Keratinocyte (primary cell): ENCODE data around the gene RABGAP1.

Experiments used
- EZH2 ChIP-seq: IDR thresholded peaks from one replicate; pipeline ENCODE4 v1.6.1; 2012; ENCODE audit warnings: inconsistent platforms, mild to moderate bottlenecking, low read length, moderate library complexity
- TF ChIP-seq, protein P1 (sequence below), 3 experiments: IDR thresholded peaks in 1 of 3; conservative IDR thresholded peaks in 1 of 3; optimal IDR thresholded peaks in 1 of 3; 2 replicates in 2 of 3; 3 replicates in 1 of 3; pipeline versions ENCODE3 to v1.5.1; 2011; ENCODE audit warnings: low read length in 3 of 3, mild to moderate bottlenecking in 3 of 3, moderate library complexity in 2 of 3, control low read depth in 1 of 3, inconsistent platforms in 1 of 3; ENCODE audit not compliant: insufficient read depth in 2 of 3; ENCODE audit errors: extremely low read depth in 1 of 3

DNA sequence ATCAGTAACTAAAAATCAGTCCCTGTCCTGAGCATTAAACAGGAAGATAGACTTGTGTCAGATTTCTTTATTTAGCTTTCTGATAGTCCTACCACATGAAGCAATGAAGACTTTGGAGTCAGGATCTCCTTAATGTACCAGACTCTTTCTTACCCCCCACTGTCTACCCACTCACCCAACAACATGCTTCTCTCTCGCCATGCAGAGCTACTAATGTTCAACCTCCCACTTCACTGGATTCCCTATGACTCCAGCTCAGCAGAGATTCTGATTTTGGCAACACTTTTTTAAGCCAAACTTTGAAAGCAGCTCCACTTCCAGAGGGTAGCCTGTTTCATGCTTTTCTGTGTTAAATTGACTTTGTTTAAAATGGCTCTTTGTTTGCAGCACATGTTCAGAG, 143.4 kb downstream of the RABGAP1 start:
- TF ChIP-seq, protein P1, sequence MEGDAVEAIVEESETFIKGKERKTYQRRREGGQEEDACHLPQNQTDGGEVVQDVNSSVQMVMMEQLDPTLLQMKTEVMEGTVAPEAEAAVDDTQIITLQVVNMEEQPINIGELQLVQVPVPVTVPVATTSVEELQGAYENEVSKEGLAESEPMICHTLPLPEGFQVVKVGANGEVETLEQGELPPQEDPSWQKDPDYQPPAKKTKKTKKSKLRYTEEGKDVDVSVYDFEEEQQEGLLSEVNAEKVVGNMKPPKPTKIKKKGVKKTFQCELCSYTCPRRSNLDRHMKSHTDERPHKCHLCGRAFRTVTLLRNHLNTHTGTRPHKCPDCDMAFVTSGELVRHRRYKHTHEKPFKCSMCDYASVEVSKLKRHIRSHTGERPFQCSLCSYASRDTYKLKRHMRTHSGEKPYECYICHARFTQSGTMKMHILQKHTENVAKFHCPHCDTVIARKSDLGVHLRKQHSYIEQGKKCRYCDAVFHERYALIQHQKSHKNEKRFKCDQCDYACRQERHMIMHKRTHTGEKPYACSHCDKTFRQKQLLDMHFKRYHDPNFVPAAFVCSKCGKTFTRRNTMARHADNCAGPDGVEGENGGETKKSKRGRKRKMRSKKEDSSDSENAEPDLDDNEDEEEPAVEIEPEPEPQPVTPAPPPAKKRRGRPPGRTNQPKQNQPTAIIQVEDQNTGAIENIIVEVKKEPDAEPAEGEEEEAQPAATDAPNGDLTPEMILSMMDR (optimal IDR thresholded peaks at IDR 0.05 in 1 of 3, IDR thresholded peaks at IDR 0.05 in 1 of 3, conservative IDR thresholded peaks at IDR 0.05 in 1 of 3; ENCODE audit: extremely low read depth in 1 of 3, insufficient read depth in 2 of 3, low read length in 3 of 3) = no peak
- TF ChIP-seq EZH2 = no peak
